MCF 10A (cell line): ENCODE data around the gene KCND2. TPM values are rescaled to one million over a fixed set of nuclear protein-coding genes. Genes with fewer than 3 reads are reported as not detected.

ENCODE experiments used
- BruUV-seq: library from RNA; stranded (reverse); fragments of 400-500 nt; replicated peaks from 2 replicates; lab custom pipeline; 2021; lab: Mats Ljungman, UMichigan
- CTCF ChIA-PET: fragments of 300-600 bp; sonication (Branson Sonifier 250); formaldehyde crosslinking; extraction: SDS; loops from one replicate; lab custom pipeline; 2021; ENCODE audit warnings: antibody characterized with exemption, inconsistent platforms; lab: Yijun Ruan, JAX
- POLR2A ChIA-PET: fragments of 300-600, 350-650 bp; sonication (Branson Sonifier 250); formaldehyde crosslinking; extraction: SDS; loops from one replicate; lab custom pipeline; 2020; ENCODE audit warnings: antibody characterized with exemption, inconsistent platforms; lab: Yijun Ruan, JAX
- DNase-seq: peaks from one replicate; pipeline ENCODE4 v3.0.0-alpha.2; 2018; ENCODE audit not compliant: unreplicated experiment
- H3K27ac Mint-ChIP-seq: one replicate; pipeline ENCODE4 v1.8.0; 2022; ENCODE audit warnings: mild to moderate bottlenecking, low read depth, mixed read lengths; ENCODE audit not compliant: unreplicated experiment
- H3K27me3 Mint-ChIP-seq: one replicate; pipeline ENCODE4 v1.8.0; 2022; ENCODE audit warnings: mixed read lengths; ENCODE audit not compliant: insufficient read depth, unreplicated experiment
- H3K36me3 Mint-ChIP-seq: one replicate; pipeline ENCODE4 v1.8.0; 2022; ENCODE audit warnings: mild to moderate bottlenecking, moderate library complexity, mixed read lengths; ENCODE audit not compliant: insufficient read depth, unreplicated experiment
- H3K4me1 Mint-ChIP-seq: one replicate; pipeline ENCODE4 v1.8.0; 2022; ENCODE audit warnings: mixed read lengths; ENCODE audit not compliant: insufficient read depth, unreplicated experiment
- H3K4me3 Mint-ChIP-seq: one replicate; pipeline ENCODE4 v1.8.0; 2022; ENCODE audit warnings: mild to moderate bottlenecking, moderate library complexity, mixed read lengths; ENCODE audit not compliant: unreplicated experiment
- H3K9me3 Mint-ChIP-seq: one replicate; pipeline ENCODE4 v1.8.0; 2022; ENCODE audit warnings: mixed read lengths; ENCODE audit not compliant: unreplicated experiment
- intact Hi-C: fragments of 100-400 bp; cut with micrococcal nuclease; formaldehyde crosslinking; loops from 2 replicates; pipeline ENCODE4 v1.14.1; 2022
- total RNA-seq: library from RNA; stranded (reverse); gene quantifications from 2 replicates; pipeline ENCODE4 v1.2.3, GENCODE V29; 2022
- TF ChIP-seq, protein P1 (sequence below): fragments of 200-600 bp; IDR thresholded peaks from one replicate; pipeline ENCODE4 v1.8.0; 2022; ENCODE audit warnings: antibody characterized with exemption, mild to moderate bottlenecking; ENCODE audit not compliant: unreplicated experiment

Gene KCND2
- total RNA-seq, 1 experiment from 2014 or later, result not detected

DNA sequence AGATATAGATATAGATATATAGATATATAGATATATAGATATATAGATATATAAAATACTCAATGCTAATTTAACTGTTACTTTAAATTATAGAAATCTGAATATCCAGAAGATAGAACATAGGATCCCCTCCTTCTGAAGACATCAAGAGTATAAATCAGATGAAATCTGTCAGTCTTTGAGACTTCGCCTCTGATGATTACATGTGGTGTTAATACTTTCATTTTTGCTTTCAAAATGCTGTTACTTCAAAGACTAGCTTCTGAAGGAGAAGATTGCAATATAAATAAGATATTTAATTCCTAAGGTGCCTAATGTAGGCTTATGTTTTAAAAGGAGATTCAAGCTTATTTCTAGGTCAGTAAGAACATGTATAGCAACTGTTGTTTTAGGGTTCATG lies 404.6 kb downstream of the KCND2 start:
- Mint-ChIP-seq H3K4me3 (no peak overlapping the region), H3K9me3 (no peaks in the 10 kb centered on the region), H3K27ac (no peak overlapping the region), H3K27me3 (peaks cover 70% of the 10 kb centered on the region), H3K4me1 (no peaks in the 10 kb centered on the region), H3K36me3 (no peaks in the 10 kb centered on the region)
- DNase-seq, result no peak
- ChIA-PET POLR2A (no interaction called here), CTCF (no interaction called here)
- BruUV-seq, result no TSS peak
- TF ChIP-seq, protein P1, sequence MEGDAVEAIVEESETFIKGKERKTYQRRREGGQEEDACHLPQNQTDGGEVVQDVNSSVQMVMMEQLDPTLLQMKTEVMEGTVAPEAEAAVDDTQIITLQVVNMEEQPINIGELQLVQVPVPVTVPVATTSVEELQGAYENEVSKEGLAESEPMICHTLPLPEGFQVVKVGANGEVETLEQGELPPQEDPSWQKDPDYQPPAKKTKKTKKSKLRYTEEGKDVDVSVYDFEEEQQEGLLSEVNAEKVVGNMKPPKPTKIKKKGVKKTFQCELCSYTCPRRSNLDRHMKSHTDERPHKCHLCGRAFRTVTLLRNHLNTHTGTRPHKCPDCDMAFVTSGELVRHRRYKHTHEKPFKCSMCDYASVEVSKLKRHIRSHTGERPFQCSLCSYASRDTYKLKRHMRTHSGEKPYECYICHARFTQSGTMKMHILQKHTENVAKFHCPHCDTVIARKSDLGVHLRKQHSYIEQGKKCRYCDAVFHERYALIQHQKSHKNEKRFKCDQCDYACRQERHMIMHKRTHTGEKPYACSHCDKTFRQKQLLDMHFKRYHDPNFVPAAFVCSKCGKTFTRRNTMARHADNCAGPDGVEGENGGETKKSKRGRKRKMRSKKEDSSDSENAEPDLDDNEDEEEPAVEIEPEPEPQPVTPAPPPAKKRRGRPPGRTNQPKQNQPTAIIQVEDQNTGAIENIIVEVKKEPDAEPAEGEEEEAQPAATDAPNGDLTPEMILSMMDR, result no peak
- intact Hi-C loops, result no loop called here

DNA sequence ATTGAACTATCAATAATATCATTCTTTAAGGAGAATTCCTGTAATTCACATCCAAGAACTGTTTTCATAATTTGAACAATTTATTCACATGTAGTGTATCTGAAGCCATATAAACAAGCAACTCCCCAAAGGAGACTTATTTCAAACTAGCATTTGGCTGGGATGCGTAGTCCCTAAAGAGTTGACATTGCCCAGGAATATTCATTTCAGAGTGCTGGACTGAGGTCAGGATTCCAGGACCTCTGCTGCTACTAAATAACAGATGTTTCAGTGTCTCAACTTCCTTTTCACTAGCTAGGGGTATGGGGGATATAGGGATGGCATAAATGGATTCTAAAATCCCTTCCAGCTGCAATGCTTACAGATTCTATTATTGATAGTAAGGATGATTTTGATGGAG lies 408.0 kb downstream of the KCND2 start:
- H3K4me1 Mint-ChIP-seq, result no peaks in the 10 kb centered on the region
- DNase-seq, result no peak
- peaks cover 82% of the 10 kb centered on the region for H3K27me3 Mint-ChIP-seq
- no peak overlapping the region for H3K27ac Mint-ChIP-seq
- TF ChIP-seq, protein P1, result no peak
- H3K4me3 Mint-ChIP-seq, result no peak overlapping the region
- no peaks in the 10 kb centered on the region for H3K9me3 Mint-ChIP-seq
- no peaks in the 10 kb centered on the region for H3K36me3 Mint-ChIP-seq
- ChIA-PET POLR2A (no interaction called here), CTCF (no interaction called here)
- intact Hi-C loops, result no loop called here
- BruUV-seq, result no TSS peak

DNA sequence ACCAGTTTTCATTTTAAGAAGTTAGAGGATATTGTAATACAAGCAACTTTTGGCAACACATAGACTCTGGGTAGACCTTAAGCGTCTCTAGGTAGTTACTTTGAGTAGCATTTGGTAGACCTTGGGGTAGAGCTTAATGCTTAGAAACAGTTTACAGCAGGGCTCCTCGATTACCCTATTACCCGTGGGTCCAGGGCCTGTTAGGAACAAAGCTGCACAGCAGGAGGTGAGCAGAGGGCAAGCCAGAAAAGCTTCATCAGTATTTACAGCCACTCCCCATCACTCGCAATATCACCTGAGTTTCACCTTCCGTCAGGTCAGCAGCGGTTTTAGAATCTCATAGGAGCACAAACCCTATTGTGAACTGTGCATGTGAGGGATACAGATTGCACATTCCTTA lies 411.5 kb downstream of the KCND2 start:
- DNase-seq, result no peak
- H3K4me3 Mint-ChIP-seq, result no peak overlapping the region
- TF ChIP-seq, protein P1, result no peak
- ChIA-PET POLR2A (no interaction called here), CTCF (no interaction called here)
- no peaks in the 10 kb centered on the region for H3K36me3 Mint-ChIP-seq
- no peaks in the 10 kb centered on the region for H3K4me1 Mint-ChIP-seq
- no TSS peak for BruUV-seq
- no peaks in the 10 kb centered on the region for H3K9me3 Mint-ChIP-seq
- peaks cover 94% of the 10 kb centered on the region for H3K27me3 Mint-ChIP-seq
- intact Hi-C loops, result no loop called here
- H3K27ac Mint-ChIP-seq, result no peak overlapping the region

GRCh38 chr7:120691915-120692314 lies 418.9 kb downstream of the KCND2 start:
- no peak for DNase-seq
- Mint-ChIP-seq H3K9me3 (no peaks in the 10 kb centered on the region), H3K4me3 (no peak overlapping the region), H3K27ac (no peak overlapping the region), H3K27me3 (peaks cover 54% of the 10 kb centered on the region), H3K36me3 (no peaks in the 10 kb centered on the region), H3K4me1 (no peaks in the 10 kb centered on the region)
- intact Hi-C loops, result no loop called here
- ChIA-PET POLR2A (no interaction called here), CTCF (no interaction called here)
- no TSS peak for BruUV-seq
- TF ChIP-seq, protein P1, result no peak
